Measurements from ENCODE around the gene ADARB2. TPM values are rescaled to one million over a fixed set of nuclear protein-coding genes. Genes with fewer than 3 reads are reported as not detected.

The ADARB2 gene
- total RNA-seq, 2 donors from 2014 or later = 0.27 TPM; not detected in 1

DNA sequence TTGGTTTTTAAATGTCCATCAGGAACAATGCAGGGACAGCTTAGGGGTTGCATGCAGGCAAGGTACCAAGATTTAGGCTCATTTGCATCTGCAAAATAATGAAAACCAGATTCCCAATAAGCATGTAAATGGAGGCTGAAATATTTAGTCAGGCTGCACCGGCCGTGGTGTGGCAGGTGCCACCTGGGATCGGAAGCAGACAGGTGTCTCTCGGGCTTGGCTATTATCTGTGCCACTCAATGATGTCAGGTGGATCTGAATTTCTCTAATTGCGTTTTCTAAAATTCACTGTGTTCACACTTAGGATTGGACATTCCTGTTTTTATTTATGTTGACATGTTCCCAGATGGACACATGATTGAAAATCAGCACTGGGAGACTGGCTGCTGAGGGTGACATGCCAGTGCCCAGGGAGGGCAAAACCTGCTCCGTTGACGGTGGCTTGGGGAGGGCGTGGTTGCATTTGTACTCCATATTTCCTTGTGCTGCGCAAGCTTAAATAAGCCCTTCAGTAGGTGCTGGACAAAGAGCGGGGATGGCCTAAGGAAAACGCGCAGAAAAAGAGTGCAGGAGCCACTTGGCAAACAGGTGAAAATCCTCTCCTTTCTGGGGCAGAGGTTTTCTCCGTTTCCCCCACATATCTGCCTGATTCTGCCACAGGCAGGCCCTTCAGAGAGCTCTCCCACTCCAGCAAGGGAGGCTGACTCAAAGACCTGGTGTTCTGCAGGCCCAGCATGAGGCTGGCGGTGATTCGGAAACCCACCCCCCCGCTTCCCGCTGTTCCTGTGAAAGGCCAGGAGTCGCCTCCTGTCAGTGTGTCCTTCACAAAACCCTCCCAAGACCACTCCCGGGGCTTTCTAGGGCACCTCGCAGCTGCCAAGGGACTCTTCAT is 538.6 kb downstream of the ADARB2 start:
- DNase-seq = no peak
- no peak for ATAC-seq
- intact Hi-C loops (cut with DNase I) = no loop called here

DNA sequence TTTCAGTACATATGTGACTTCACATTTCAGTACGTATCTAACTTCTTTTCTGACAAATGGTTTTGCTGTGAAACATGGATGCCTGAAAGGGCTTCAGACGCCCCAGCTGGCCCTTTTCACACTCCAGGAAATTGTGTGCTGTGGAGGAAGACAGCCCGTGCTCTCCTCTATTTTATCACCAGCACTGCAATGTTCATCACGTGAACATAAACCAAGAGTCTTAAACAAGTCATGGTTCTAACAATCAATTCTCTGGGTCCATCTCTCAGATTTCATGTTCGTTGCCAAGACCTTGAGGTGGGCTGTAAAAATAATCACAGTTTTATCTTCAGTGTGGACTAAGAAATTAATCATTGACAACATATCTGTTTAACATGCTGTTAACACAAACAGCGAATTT is 539.9 kb downstream of the ADARB2 start:
- no peak for ATAC-seq
- intact Hi-C loops (cut with DNase I) = no loop called here

DNA sequence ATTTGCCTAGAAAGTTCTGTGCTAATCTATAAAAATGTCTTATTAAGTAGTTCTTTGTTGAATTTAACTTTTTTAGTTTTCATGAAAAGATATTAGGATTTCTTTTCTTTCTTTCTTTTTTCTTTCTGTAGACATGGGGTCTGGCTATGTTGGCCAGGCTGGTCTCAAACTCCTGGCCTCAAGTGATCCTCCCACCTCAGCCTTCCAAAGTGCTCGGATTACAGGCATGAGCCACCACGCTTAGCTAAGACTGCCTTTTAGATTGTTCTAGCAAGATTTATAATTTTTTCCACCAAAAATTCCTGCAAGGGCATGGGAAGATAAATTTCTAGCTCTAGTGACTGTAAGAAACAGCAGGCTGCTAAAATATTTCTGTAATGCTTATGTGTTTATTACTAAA is 540.7 kb downstream of the ADARB2 start:
- ATAC-seq (no peak), DNase-seq (no peak)
- intact Hi-C loops (cut with DNase I) = no loop called here

More for the DNA sequence above, 539.9 kb downstream of the ADARB2 start:
- no peak for DNase-seq

DNA sequence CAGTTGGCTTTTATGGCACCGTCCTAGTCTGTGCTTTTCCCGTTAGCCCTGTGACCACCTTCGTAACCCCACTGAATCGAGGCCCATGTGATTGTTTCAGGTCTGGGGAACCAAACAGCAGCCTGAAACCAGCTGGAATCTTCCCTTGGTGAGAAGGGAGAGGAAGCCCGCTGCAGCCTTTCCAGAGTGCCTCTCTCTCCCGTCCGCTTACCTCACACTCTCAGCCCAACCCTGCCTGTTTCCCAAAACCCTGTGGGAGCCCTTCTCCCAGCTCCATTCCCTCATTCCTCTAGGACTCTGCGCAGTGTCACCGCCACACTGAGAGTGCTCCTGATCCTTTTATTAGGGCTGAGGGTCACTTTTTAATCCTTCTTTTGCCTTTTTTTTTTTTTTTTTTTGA is 541.5 kb downstream of the ADARB2 start:
- ATAC-seq (no peak), DNase-seq (no peak)
- intact Hi-C loops (cut with DNase I) = no loop called here

DNA sequence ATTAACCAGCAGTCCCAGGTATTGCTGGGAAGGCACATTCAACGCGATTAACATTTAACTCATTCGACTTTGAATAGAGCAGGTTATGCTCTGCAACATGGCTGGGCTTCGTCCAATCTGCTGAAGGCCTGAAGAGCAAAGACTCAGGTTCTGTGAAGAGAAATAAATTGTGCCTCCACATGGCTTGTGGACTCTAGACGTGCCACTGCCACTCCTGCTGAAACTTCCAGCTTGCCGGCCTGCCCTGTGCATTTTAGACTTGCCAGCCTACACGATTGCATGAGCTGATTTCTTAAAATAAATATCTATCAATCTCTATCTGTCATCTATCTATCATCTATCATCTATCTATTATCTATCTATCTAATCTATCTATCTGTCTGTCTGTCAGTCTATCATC is 543.2 kb downstream of the ADARB2 start:
- intact Hi-C loops (cut with DNase I) = no loop called here
- ATAC-seq (no peak), DNase-seq (no peak)

DNA sequence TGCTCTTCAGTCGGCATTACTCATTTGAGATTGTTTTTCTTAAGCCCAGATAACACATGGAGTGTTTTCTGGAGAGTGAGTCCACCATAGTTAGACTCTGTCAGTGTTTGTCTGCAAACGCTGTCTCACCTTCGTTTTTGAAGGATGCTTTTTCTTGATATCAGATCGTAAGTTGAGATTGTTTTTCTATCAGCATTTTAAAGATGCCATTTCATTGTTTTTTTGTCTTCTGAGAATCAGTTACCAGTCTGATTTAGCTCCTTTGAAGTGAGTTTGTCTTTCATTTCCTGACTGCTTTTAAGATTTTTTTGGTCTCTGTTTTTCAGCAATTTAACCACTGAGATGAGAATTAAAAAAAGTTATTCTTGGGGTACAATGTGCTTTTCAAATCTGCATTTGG is 543.8 kb downstream of the ADARB2 start:
- no peak for DNase-seq
- intact Hi-C loops (cut with DNase I) = no loop called here
- ATAC-seq = no peak

DNA sequence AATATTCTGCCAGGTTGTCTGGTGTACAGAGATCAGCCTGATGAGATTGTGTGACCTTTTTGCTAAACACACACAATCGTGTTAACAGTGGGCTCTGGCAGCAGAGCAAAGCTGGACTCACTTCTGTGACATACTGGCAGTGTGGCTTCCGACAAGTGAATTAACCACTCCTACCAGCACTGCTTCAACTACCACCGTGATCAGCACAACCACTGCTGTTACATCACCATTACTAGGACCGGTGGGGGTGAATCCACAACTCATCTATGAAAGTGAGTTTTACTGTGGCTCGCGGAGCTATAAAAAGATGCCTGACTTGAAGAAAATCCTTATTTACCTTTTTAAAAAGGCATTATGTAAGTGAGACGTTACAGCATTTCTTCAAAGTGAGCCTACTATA is 545.6 kb downstream of the ADARB2 start:
- ATAC-seq (no peak), DNase-seq (no peak)
- intact Hi-C loops (cut with DNase I) = no loop called here

DNA sequence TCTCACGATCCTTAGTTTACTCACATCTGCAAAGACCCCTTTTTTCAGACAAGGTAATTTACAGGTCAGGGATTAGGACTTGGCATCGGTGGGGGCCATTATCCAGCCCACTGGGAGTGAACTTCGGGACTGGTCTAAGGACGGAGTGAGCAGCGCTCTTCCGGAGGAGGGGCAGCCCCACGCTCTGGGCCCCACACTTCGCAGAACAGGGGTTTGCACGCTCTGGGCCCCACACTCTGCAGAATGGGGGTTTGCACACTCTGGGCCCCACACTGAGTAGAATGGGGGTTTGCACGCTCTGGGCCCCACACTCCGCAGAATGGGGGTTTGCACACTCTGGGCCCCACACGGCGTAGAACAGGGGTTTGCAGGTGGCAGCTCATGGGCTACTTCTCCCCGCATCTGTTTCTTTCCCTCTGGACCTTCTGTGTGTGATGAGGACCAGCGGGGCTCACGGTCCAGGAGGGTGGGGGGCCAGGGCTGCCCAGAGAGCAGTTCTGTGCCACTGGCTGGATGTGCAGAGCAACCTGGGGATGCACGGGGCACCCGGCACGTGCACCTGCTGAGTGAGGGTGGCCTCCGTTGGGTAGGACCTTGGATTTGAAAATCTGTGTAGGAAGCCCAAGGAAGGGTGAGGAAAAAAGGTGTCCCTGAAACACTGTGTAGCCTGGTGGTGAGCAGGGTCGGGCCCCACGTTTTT is 546.4 kb downstream of the ADARB2 start:
- no peak for ATAC-seq
- intact Hi-C loops (cut with DNase I) = no loop called here
- DNase-seq = no peak

DNA sequence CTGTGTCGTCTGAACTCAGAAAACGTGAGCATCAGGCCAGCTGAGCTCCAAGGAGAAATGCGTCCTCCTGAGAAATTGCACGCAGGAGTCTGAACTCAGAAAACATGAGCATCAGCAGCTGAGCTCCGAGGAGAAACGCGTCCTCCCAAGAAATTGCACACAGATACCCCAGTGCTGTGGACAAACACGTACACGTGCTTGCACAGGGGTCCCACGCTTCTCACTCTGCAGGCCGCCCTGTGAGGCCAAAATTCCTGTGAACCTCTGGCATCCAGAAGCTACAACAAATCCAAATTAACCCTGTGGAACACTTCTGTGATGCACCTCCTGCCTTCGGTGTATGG is 547.3 kb downstream of the ADARB2 start:
- DNase-seq (no peak), ATAC-seq (no peak)
- intact Hi-C loops (cut with DNase I) = no loop called here

DNA sequence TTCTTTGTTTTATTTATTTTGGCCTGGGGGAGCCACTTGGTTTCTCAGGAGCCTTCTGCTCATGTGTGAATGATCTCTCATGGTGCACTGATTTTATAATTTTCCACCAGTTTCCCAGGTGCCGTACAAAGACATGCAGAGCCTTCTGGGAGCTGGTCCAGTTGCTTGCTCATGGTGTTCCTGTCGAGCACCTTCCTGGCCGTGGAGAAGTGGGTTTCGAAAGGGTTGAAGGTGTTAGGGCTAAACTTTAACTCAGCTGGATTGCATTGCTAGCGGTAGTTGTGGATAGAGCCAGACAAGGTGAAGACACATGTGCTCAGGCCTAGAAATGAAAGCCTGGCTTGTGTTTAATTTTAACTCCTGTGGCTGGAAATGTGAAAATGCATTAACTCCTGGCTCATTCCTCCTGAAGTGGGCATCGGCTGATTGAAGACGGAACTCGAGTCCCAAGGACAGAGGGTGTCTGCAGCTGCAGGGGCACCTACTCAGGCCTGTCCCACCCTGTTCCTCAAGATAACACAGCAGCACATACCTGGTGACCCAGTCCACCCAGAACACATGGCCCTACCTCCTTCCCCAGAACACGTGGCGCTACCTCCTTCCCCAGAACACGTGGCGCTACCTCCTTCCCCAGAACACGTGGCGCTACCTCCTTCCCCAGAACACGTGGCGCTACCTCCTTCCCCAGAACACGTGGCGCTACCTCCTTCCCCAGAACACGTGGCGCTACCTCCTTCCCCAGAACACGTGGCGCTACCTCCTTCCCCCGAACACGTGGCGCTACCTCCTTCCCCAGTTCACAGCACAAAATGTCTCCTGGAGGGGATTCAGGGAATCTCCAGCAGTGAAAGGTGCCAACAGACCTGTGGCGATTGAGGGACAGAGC is 547.9 kb downstream of the ADARB2 start:
- DNase-seq = no peak
- intact Hi-C loops (cut with DNase I) = no loop called here
- no peak for ATAC-seq

DNA sequence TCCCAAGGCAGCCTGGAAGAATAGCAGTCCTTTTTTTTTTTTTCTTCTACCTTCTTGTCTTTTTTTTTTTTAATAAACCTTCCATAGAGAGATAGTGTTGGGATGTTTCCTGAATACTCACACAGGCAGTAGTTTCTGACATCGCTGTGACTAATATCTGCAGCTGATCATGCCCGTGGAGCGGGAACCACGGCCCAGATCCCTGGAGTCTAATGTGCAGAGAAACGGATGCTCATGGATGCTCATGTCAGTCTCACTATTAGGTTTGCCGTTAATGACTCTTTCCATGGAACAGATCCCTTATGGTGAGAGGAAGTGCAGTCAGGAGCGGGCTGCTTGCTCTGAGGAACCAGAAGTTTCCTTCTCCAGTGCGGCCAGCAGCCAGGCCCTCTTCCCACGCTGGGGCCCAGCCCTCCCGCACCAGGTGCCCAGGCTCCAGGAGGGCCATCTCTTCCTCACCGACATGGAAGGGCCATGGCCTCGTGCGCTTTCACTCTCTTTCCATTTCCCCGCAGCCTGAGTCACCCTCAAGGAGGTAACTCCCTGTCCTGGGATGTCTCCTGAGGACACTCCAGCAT is 548.7 kb downstream of the ADARB2 start:
- intact Hi-C loops (cut with DNase I) = no loop called here
- DNase-seq = no peak
- ATAC-seq = no peak

DNA sequence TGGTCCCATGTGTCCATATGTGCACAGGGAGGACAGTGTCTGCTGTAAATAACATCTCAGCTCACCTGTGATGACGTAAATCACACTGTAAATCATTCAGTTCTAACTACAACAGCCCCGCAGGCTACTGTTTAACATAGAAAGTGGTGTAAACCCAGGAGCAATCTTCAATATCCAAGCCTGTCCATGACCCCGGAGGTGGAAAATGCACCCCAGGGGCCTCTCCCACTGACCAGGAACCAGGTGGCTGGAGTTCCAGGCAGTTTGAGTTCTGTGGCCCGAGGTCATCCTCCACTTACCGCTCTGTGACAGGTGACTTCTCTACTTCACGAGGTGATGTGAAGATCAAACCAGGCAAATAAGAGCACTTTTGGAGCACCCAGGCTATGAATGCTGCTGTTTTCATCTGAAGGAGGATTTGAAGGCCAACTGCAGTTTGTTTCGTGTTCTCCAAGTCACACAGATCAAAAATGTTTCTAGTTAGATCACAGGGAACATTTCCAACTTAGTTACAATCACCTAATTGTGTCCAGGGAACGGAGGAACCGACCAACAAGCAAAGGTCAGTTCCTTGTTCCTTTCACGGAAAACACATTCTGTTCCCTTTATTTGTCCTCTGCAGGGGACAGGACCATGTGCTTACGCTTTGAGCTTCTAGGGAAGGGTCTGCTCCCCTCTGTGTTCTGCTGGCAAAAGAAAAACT is 549.3 kb downstream of the ADARB2 start:
- intact Hi-C loops (cut with DNase I) = no loop called here
- no peak for DNase-seq
- no peak for ATAC-seq

DNA sequence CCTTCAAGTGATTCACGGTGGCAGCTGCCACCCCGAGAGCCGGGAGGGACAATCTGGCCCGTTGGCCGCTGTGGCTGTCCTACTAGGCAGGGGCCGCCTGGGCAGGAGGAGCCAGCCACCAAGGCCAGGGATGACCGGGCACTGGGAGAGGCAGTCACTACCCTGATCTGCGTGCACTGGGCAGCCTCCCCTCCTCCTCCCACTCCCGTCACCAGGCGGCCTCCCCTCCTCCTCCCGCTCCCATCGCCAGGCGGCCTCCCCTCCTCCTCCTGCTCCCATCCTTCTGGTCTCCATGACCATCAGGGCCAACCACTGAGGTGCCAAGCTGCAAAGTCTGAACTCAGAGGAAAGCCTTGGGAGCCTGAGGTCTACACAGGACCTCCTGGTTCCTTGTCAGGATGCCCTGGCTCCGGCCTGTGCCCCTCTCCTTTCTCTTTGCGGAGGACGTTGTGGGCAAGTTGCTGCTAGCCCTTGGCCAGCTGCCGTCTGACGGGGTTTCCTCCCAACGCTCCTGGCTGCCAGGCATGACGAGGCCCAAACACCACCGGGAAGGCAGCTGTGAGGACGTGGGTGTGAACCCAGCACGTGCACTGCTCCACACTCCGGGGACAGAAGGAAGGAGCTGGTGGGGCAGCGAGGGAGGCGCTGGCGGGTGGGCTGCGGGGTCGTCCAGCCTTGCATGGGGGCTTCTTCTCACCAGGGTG is 550.0 kb downstream of the ADARB2 start:
- intact Hi-C loops (cut with DNase I) = no loop called here
- no peak for ATAC-seq
- no peak for DNase-seq

DNA sequence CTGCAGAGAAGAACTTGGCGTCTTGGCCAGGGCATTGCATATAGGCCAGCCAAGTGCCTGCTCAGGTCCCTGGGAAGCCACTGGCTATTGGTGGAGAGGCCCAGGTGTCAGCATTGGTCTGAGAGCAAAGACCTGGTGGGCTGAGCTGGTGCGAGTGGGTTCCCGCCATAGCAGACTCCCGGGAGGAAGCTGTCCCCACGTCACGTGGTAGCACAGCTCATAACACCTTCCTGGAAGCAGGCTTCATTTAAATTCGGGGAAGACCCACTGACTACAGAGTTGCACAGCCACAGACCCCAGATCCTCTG is 550.7 kb downstream of the ADARB2 start:
- ATAC-seq (no peak), DNase-seq (no peak)
- intact Hi-C loops (cut with DNase I) = no loop called here

DNA sequence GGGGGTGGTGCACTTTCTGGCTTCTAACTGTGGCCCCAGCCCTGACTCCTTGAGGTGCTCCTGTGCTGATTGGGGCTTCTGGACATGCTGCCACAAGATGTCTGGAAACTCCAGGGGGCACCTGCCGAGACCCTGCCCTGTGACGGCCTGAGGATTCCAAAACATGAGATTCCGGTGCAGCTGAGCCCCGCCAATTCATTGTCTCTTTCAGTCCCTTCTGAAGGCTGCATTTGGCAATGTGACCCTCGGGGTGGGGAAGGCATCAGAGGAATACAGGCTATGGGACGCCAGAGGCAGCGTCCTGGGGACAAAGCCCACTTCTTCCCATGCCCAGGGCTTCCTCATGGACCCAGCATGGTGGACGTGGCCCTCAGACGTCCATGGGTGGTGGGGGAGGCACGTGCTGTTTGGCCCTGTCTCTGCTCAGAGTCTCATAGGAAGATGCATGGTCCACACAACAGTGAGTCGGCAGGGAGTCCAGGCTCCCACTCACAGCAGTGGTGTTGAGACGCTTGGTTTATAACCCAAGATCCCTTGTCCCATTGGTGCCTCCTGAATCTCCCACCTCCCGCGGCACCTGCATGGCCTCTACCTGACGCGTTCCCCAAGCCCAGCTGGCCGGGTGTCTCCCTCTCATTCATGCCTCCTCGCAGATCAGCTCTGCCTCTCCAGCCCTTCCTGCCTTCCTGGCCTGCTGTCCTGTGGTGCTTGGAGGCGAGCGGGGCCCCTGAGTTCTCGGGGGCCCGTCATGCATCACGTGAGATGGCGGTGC is 551.2 kb downstream of the ADARB2 start:
- no peak for ATAC-seq
- no peak for DNase-seq
- intact Hi-C loops (cut with DNase I) = no loop called here

DNA sequence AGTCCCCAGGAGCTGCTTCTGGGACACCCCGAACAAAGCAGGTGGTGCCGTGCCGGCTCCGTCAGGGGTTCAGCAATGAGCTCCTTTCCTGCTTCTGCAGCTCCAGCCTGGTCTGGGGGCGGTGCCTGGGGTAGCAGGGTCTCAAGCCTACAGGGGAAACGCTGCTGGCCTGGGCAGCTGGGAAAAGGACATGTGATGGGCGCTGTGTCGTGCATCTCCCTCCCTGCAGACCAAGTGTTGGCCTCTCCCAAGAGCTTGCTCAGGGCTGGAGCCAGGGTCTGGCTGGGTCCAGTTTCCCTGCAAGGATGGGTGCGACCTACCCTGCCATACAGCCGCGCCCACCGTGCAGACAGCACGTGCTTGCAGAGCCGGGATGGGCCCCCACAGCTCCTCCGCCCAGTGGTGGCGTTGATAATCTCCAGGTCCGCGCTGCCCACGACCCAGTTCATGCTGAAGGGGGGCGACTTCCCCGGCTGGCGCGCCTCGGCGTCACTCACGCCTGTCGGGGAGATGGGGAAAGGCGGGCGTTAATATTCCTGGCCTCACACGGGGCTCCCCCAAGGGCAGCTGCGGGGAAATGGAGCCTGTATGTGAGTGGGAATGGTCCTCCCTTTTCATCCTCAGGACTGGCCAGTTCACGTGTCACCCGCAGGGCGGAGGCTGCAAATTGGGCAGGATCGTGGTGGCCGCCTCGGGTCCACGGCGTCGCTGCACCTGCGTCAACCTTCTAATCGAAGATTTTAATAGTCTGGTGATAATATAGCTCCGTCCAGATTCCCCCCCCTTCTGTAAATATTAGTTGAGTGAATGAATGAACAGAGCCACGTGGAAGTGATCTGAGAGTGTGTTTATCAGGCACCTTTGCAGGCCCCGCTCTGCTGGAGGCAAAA is 552.5 kb downstream of the ADARB2 start:
- no peak for DNase-seq
- intact Hi-C loops (cut with DNase I) = no loop called here
- ATAC-seq = no peak

DNA sequence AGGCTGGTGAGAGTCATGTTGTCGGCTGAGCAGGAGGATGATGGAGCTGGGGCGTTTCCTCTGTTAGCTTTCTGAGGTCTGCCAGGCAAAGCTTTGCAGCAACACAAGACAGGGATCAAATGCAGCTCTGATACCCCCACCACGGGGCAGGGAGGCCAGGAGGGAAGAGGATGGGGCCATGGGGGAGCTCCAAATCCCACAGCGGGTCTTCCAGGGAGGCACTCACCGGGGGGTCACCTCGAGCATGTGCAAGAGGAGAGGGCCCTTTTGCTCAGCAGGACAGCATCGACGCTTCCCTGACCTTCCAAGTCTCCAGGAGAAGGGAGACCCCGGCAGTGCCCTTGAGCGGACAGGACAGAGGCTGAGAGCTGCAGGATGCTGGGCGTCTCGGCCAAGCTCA is 553.6 kb downstream of the ADARB2 start:
- intact Hi-C loops (cut with DNase I) = no loop called here
- DNase-seq (no peak), ATAC-seq (no peak)

Data from left cardiac atrium (tissue), 4 donors.